Measurements from ENCODE around the gene TBX15. TPM values are rescaled to one million over a fixed set of nuclear protein-coding genes. Genes with fewer than 3 reads are reported as not detected.

Gene TBX15
- total RNA-seq, 4 donors from 2014 or later = 0.45 to 1.6 (median 0.56) TPM

DNA sequence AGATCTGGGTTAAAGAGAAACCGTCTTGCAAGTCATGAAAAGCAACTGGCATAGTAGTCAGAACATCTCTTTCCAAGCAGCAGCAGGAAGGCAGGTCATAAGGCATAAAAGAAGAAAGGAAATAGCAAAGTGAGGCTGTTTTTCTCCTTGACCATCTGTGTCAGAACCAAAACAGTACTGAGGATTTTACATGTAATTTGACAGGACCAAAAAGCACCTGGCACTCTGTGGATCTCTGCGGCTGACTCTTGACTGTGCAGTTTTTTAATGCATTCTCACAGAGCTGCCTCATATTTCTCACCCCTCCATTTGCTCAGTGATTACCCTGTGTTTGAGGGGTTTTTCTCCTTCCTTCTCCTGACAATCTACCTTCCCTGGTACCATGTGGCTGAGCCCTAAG lies 17.7 kb downstream of the TBX15 start:
- Histone ChIP-seq H3K36me3 (no peaks in the 10 kb centered on the region), H3K4me3 (no peak overlapping the region), H3K27me3 (peaks cover 49% of the 10 kb centered on the region), H3K27ac (no peak overlapping the region), H3K4me1 (no peaks in the 10 kb centered on the region), H3K9me3 (no peaks in the 10 kb centered on the region)
- WGBS, 2 donors (ENCODE audit: low coverage in 1 of 2) = 67 to 80% methylated on average over 2 of the region's 2 CpGs
- TF ChIP-seq, protein P1, sequence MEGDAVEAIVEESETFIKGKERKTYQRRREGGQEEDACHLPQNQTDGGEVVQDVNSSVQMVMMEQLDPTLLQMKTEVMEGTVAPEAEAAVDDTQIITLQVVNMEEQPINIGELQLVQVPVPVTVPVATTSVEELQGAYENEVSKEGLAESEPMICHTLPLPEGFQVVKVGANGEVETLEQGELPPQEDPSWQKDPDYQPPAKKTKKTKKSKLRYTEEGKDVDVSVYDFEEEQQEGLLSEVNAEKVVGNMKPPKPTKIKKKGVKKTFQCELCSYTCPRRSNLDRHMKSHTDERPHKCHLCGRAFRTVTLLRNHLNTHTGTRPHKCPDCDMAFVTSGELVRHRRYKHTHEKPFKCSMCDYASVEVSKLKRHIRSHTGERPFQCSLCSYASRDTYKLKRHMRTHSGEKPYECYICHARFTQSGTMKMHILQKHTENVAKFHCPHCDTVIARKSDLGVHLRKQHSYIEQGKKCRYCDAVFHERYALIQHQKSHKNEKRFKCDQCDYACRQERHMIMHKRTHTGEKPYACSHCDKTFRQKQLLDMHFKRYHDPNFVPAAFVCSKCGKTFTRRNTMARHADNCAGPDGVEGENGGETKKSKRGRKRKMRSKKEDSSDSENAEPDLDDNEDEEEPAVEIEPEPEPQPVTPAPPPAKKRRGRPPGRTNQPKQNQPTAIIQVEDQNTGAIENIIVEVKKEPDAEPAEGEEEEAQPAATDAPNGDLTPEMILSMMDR (IDR thresholded peaks at IDR 0.05) = no peak
- no peak for TF ChIP-seq POLR2AphosphoS5 (IDR thresholded peaks at IDR 0.05)
- no peak for TF ChIP-seq POLR2A (IDR thresholded peaks at IDR 0.05)
- TF ChIP-seq EP300 (IDR thresholded peaks at IDR 0.05) = no peak
- ATAC-seq = no peak

DNA sequence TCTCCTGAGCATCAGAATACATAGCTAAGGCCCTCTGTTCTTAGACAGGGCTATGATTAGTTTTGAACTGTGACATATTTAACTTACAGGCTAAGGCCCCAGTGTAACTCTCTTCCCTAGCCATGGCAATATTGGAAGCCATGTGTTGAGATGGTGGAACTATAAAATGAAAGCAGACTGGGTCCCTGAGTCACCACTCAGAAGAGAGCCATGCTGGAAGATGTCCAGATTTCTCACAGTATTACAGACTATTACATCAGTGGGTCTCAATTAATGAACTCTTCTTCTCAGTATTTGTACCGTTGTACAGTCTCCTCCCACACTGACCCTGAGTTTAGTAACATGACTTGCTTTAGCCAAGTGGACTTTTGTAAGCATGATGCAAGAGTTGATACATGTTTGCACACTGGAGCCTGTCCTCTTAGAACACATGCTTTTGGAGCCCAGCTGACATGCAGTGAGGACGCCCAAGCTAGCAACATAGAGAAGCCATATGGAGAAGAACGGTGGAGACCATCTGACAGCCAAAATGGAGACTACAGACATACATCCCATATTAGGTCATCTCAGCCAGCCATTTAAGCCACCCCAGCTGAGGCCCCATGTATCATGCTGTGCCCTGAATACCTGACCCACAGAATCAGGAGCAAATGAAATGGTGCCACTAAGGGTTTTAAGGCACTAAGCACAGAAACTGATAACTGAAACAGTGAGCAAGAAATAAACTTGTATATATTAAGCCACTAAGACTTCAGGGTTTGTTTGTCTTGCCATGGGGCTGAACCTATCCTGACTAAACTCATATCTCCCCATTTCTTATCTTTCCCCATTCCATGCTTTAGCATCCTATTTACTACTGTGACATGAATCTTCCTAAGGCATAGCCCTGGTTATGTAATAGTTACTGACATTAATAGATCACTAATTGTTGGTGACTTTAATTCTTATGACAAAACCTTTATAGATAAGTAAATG lies 24.4 kb downstream of the TBX15 start:
- Histone ChIP-seq H3K4me3 (no peak overlapping the region), H3K36me3 (no peaks in the 10 kb centered on the region), H3K27ac (no peak overlapping the region), H3K27me3 (peaks cover 8% of the 10 kb centered on the region), H3K9me3 (no peaks in the 10 kb centered on the region), H3K4me1 (no peaks in the 10 kb centered on the region)
- ATAC-seq = peak; percentile 85
- no peak for TF ChIP-seq EP300 (IDR thresholded peaks at IDR 0.05)
- TF ChIP-seq POLR2AphosphoS5 (IDR thresholded peaks at IDR 0.05) = no peak
- TF ChIP-seq, protein P1 (IDR thresholded peaks at IDR 0.05) = no peak
- TF ChIP-seq POLR2A (IDR thresholded peaks at IDR 0.05) = no peak
- 67 to 80% methylated on average over 3 of the region's 3 CpGs for WGBS, 2 donors (ENCODE audit: low coverage in 1 of 2)

DNA sequence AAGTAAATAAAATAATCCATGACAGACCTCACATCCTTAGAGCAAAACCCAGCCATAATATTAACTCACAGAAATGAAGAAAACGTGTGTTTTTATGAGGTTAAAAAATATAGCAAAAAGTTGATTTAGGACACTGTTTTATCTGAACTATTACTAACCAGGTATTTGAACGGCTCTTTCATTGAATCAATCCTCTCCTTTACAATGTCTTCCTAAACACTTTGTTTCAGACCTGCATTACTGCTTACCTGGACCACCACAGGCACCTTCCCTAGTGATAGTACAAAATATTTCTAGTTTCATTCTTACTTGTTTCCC lies 25.0 kb downstream of the TBX15 start:
- Histone ChIP-seq H3K36me3 (no peaks in the 10 kb centered on the region), H3K27me3 (peaks cover 8% of the 10 kb centered on the region), H3K4me3 (no peak overlapping the region), H3K9me3 (no peaks in the 10 kb centered on the region), H3K27ac (no peak overlapping the region), H3K4me1 (no peaks in the 10 kb centered on the region)
- ATAC-seq = no peak
- WGBS, 2 donors (ENCODE audit: low coverage in 1 of 2) = 68 to 79% methylated on average over 2 of the region's 2 CpGs
- TF ChIP-seq EP300 (IDR thresholded peaks at IDR 0.05) = no peak
- no peak for TF ChIP-seq POLR2AphosphoS5 (IDR thresholded peaks at IDR 0.05)
- TF ChIP-seq POLR2A (IDR thresholded peaks at IDR 0.05) = no peak
- TF ChIP-seq, protein P1 (IDR thresholded peaks at IDR 0.05) = no peak

GRCh38 chr1:118961156-118961555 lies 27.0 kb downstream of the TBX15 start:
- H3K4me3 ChIP-seq = no peak overlapping the region
- 70 to 75% methylated on average over 2 of the region's 2 CpGs for WGBS, 2 donors (ENCODE audit: low coverage in 1 of 2)
- H3K4me1 ChIP-seq = no peaks in the 10 kb centered on the region
- peaks cover 8% of the 10 kb centered on the region for H3K27me3 ChIP-seq
- ATAC-seq = no peak
- H3K9me3 ChIP-seq = no peaks in the 10 kb centered on the region
- TF ChIP-seq, protein P1 (IDR thresholded peaks at IDR 0.05) = no peak
- TF ChIP-seq POLR2A (IDR thresholded peaks at IDR 0.05) = no peak
- TF ChIP-seq EP300 (IDR thresholded peaks at IDR 0.05) = no peak
- TF ChIP-seq POLR2AphosphoS5 (IDR thresholded peaks at IDR 0.05) = no peak
- H3K27ac ChIP-seq = no peak overlapping the region
- no peaks in the 10 kb centered on the region for H3K36me3 ChIP-seq

Measured in gastroesophageal sphincter (tissue), 4 donors.